ENCODE results near the gene NT5DC2.

Gene NT5DC2

DNA sequence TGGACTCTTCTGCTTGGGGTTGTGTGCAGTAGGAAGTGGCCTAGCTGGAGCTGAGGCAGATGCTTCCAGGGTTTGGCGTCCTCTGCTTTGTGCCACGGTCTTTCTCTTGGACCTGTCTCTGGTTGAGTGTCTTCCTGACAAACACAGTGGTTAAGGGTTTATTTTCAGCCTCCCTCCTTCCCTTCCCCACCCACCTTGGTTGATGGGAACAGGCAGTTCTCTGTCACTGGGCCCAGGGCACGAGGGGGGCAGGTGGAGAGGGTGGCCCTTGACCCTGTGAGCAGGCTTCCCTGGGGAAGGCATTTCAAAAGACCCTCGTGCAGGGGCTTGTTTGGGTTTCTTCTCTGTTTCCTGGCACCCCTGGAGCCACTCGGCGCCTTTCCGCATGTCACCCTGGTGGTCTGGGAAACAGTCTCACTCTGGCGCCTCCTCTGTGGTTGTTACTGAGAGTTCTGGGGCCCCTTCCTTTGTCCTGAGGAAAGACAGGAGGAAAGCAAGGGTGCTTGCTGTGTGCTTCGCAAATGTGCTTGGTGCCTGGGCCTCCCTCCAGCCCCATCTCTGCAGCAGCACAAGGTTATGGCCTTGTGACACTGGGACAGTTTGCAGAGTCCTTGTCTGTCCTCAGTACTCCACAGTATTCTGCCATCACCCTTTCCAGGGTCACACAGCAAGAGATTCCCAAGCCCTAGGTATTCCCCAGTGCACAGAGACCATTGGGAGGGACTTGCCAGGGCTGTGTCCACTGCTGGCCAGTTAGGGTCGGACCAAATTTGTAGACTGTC is 48.8 kb downstream of the NT5DC2 start:
- no peak for DNase-seq

DNA sequence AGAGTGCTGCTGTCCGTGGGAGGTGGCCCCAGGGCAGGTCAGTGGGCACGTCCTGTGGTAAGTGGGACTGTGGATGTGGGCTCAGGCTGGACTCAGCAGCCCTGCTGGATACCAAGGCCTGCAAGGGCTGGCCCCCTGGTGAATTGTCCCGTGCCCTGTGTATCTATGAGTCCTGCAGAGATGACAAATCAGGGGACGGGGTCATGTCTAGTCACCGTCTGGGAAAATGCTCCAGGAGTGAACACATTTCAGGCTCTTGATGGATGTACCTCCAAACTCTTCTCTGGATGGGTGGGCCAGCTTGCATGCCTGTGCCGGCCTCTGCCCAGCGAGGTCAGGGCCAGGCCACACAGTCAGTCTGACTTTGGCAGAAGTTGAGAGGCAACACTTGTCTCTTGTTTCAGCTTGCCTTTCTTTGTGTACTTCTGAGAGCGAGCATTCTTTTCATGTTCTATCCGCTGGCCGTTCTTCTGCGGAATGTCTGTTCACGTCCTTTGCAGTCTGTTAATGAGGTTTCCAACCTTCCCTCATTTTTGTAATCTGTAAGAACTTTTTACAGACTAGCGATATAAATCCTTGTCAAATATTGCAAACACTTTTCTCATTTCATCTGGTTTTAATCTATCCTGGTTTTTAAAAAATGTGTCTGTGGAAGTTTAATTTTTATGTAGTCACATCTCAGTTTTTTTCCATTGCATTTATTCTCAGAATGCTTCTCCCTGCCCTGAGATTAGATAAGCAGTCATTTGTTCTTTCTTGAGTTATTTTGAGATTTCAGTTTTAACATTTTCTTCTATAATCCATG is 49.9 kb downstream of the NT5DC2 start:
- no peak for DNase-seq

GRCh38 chr3:52483081-52483480 is 50.6 kb downstream of the NT5DC2 start:
- no peak for DNase-seq

DNA sequence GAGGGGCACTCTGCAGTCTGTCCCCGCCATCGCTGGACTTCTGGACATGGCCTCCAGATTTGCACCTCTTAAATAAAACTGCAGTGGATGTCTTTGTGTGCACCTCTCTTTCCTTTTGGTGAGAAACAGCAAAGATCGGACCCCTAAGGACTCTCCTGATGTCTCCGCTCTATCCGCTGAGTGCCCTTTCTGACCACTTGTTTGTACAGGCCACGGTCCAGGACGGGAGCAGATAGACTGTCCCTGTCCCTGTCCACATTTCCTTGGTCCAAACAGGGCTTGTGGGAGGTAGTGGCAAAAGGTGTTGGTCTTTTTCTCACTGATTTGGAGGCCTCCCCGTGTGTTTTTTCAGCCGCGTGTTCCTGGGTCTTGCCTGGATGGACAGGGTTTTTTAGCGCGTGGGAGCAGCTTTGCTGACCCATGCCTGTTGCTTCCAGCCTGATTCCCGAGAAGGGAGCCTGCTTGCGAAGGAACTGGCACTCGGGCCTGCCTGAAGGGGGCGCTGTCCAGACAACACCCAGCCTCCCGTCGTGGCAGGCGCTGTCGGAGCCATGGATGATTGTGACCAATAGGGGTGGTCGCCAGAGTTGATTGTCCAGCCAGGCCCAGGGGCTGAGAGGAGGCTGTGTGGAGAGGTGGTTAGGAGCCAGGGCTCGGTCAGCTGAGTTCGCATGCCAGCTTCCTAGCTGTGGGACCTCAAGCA is 51.7 kb downstream of the NT5DC2 start:
- no peak for DNase-seq

DNA sequence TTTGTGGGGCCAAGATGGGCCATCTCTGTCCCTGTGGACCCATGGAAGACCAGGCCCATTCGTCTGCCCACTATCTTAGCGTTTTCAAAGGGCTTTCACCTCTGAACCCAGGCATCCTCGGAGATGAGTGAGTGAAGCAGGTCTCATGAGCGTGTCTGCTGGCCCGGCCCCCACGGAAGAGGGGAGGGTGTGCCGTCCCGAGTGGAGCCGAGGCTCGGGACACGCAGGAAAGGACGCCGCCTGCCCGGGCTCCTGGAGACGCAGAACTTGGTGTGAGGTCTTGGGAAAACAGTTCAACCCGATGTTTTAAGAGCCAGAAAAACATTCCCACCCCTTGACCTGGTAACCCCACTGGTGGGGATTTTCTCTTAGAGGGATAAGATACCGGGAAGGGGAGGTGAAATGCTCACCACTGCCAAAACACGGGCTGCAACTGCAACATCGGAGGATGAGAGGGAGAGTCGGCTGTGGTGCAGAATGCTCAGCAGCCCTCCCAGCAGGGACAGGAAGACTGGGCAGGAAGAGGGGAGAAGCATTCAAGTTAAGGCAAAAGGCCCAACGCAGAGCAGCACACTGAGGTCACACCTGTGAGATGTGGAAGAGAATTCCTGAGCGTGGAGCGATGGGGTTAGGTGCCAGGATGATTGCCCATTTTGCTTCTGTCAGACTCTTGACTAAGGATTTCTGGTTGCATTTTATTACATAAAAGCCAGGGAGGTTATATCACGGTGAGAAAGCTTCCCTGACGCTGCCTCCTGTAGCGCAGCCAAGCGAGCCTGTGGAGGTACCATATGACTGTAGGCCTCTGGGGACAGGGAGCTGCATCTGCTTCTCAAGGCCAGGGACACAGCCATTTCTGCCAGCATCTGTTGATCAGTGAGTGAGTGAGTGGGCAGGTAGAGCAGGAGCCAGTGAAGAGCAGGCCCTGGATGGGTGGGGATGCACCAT is 52.6 kb downstream of the NT5DC2 start:
- DNase-seq = no peak

- no peak for DNase-seq
Measured at GRCh38 chr3:52479877-52480575, 53.6 kb downstream of the NT5DC2 start.

- no peak for DNase-seq
Measured at GRCh38 chr3:52479037-52479876, 54.4 kb downstream of the NT5DC2 start.

GRCh38 chr3:52477796-52478095 is 55.9 kb downstream of the NT5DC2 start:
- DNase-seq = no peak

DNA sequence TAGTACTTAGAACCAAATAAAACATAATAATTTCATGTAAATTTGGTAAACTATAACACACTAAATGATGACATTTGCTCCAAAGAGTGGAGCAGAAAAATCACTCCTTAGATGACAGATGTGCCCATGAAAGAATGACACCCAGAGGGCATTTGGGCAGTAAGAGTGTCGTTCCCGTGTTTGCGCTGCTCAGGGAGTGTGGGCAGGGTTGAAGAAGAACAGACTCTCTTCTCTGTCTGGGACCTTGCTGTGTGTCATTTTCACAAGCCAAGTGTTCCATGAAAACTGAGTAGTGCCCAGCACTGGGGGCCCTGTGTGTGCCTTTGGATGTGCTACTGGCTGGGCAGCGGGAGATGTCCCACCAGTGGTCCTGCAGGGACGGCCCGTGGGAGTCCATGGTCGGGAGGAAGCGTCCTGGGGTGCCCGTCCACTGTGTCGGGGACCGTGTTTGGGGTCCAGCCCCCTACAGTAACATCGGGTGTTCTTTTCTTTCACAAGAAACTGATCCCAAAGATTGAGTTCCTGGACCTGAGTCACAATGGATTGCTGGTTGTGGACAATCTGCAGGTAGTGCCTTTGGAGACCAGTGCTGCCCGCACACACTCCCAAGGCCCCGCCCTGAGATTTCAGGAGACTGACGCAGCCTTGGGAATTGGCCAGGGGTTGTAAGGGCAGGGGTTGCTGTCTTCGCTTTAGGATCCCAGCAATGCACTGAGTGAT is 56.4 kb downstream of the NT5DC2 start:
- no peak for DNase-seq

Data from NCI-H510A treated with DMSO at 0.1 percent for 48 hours (cell line).